Calu3 (cell line): ENCODE data around the gene MRPS14. TPM values are rescaled to one million over a fixed set of nuclear protein-coding genes. Genes with fewer than 3 reads are reported as not detected.

Source experiments
- BruUV-seq: library from RNA; stranded (reverse); fragments of 400-500 nt; replicated peaks from 2 replicates; lab custom pipeline; 2021; lab: Mats Ljungman, UMichigan
- CTCF ChIA-PET: fragments of 300-600 bp; sonication (Branson Sonifier 250); formaldehyde crosslinking; loops from one replicate; lab custom pipeline; 2022; ENCODE audit warnings: antibody characterized with exemption; lab: Charles Lee
- DNase-seq: peaks from one replicate; pipeline ENCODE4 v3.0.0; 2022
- H3K27ac Mint-ChIP-seq: one replicate; pipeline ENCODE4 v1.8.0; 2022; ENCODE audit warnings: mixed read lengths; ENCODE audit not compliant: unreplicated experiment
- H3K27me3 Mint-ChIP-seq: one replicate; pipeline ENCODE4 v1.8.0; 2022; ENCODE audit warnings: mixed read lengths; ENCODE audit not compliant: unreplicated experiment
- H3K36me3 Mint-ChIP-seq: one replicate; pipeline ENCODE4 v1.8.0; 2022; ENCODE audit warnings: mild to moderate bottlenecking, moderate library complexity, mixed read lengths; ENCODE audit not compliant: insufficient read depth, unreplicated experiment
- H3K4me1 Mint-ChIP-seq: one replicate; pipeline ENCODE4 v1.8.0; 2022; ENCODE audit warnings: mild to moderate bottlenecking, low read depth, mixed read lengths; ENCODE audit not compliant: unreplicated experiment
- H3K4me3 Mint-ChIP-seq: one replicate; pipeline ENCODE4 v1.8.0; 2022; ENCODE audit warnings: mild to moderate bottlenecking, low read depth, moderate library complexity, mixed read lengths; ENCODE audit not compliant: unreplicated experiment
- H3K9me3 Mint-ChIP-seq: one replicate; pipeline ENCODE4 v1.8.0; 2022; ENCODE audit warnings: low read depth, mixed read lengths; ENCODE audit not compliant: unreplicated experiment
- intact Hi-C: fragments of 100-400 bp; cut with micrococcal nuclease; formaldehyde crosslinking; loops from one replicate; pipeline ENCODE4 v1.10.0; 2022; ENCODE audit not compliant: unreplicated experiment
- total RNA-seq: library from RNA; stranded (reverse); gene quantifications from 2 replicates; pipeline ENCODE4 v1.2.3, GENCODE V29; 2022
- TF ChIP-seq, protein P1 (sequence below): fragments of 200-600 bp; IDR thresholded peaks from one replicate; pipeline ENCODE4 v1.8.0; 2022; ENCODE audit warnings: antibody characterized with exemption; ENCODE audit not compliant: unreplicated experiment

Gene MRPS14
- total RNA-seq, 1 experiment from 2014 or later = 33.6 TPM

DNA sequence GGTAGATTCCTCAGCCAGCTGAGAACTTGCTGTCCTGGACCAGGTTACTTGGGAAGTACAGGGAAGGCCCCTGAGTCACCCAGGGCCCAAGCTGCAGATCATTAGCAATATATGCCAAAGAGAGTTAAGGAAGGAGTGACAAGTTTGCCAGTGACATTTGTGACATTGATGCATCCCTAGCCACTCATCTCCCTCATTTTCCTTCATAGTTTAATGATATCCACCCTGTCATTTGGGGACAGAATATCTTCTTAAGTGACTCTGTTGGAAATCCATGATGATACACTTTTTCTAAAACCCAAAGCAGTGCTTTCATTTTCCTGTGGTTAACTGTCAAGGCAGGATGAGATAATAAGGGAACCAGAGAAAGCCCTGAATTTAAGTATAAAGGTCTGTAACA, 47.6 kb upstream of the MRPS14 start:
- TF ChIP-seq, protein P1, sequence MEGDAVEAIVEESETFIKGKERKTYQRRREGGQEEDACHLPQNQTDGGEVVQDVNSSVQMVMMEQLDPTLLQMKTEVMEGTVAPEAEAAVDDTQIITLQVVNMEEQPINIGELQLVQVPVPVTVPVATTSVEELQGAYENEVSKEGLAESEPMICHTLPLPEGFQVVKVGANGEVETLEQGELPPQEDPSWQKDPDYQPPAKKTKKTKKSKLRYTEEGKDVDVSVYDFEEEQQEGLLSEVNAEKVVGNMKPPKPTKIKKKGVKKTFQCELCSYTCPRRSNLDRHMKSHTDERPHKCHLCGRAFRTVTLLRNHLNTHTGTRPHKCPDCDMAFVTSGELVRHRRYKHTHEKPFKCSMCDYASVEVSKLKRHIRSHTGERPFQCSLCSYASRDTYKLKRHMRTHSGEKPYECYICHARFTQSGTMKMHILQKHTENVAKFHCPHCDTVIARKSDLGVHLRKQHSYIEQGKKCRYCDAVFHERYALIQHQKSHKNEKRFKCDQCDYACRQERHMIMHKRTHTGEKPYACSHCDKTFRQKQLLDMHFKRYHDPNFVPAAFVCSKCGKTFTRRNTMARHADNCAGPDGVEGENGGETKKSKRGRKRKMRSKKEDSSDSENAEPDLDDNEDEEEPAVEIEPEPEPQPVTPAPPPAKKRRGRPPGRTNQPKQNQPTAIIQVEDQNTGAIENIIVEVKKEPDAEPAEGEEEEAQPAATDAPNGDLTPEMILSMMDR = no peak
- Mint-ChIP-seq H3K27ac (no peak overlapping the region), H3K4me3 (no peak overlapping the region), H3K4me1 (no peaks in the 10 kb centered on the region), H3K9me3 (no peaks in the 10 kb centered on the region), H3K36me3 (no peaks in the 10 kb centered on the region), H3K27me3 (peaks cover 81% of the 10 kb centered on the region)
- no peak for DNase-seq
- CTCF ChIA-PET = no interaction called here
- BruUV-seq = no TSS peak
- intact Hi-C loops = no loop called here

DNA sequence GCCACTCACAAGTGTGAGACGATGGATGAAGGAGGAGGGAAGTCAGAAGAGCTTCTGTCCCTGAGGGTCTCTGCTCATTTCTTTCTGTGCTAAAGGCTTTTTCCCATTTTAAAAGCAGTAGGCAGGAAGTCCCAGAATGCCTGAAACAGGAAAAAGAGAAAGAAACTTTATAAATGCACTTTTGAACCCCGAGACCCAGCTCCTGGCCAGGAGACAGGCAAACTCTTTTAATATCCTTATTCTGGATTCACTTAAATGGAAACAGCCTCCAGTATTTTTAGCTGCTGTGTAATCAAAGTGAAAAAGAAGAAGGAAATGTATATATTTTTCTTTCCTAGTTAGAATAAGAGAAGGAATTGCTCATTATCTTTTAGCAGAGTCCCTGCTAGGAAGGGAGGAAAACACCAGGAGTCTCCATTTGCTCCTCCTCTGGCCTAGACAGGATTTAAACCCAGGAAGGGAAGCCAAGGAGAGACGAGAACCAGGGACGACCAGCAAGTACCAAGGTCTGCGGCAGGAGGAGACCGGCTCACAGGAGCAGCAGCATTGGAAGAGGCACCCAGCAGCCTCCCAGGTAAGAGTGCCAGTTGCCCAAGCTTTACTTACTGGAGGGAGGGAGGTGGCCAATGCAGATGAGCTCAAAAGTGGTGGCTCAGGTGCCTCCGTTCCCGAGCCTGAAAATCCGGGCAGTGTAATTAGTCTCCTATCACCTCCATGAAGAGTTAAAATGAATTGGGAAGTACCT, 44.3 kb upstream of the MRPS14 start, which contains the start of gene TNN:
TSS of gene TNN (plus strand) at position 472 of the 745 bp plus-strand sequence. CDS start 9,586 bp downstream, outside the sequence.
- Mint-ChIP-seq H3K27ac (no peak within 1 kb of the TSS), H3K4me3 (no peak within 1 kb of the TSS), H3K27me3 (peaks cover 83% of the 10 kb centered on the region), H3K36me3 (no peaks in the 10 kb centered on the region), H3K4me1 (no peaks in the 10 kb centered on the region), H3K9me3 (no peaks in the 10 kb centered on the region)
- TF ChIP-seq, protein P1 = no peak
- BruUV-seq = no TSS peak
- DNase-seq = no peak
- CTCF ChIA-PET = no interaction called here
- intact Hi-C loops = no loop called here

DNA sequence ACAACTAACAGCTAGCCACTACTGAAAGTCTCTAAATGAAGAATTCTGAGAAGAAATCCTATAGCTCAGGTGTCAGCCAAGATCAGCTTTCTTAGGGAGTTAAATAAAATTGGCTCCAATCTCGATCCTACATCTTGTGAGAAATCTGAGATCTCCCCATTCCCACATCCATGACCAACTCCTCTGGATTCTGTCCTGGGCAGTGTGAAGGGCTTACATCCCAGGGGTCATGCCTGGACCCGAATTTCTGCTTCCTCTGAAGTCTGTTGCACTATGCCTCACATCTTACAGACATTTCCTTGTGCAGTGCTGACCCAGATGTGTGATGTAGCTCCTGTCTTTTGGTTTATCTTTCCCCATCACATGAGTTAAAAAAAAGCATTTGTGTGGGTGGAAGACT, 39.6 kb upstream of the MRPS14 start:
- no peak for DNase-seq
- Mint-ChIP-seq H3K36me3 (no peaks in the 10 kb centered on the region), H3K27ac (no peak overlapping the region), H3K27me3 (peaks cover 54% of the 10 kb centered on the region), H3K4me1 (no peaks in the 10 kb centered on the region), H3K9me3 (peaks cover 3% of the 10 kb centered on the region), H3K4me3 (no peak overlapping the region)
- TF ChIP-seq, protein P1 = no peak
- CTCF ChIA-PET = interaction anchor here (0.5 kb wide), 1 partner anchor 89 kb away, joined by 4 read pairs; no protein-coding TSS in a partner anchor
- intact Hi-C loops = no loop called here
- no TSS peak for BruUV-seq

DNA sequence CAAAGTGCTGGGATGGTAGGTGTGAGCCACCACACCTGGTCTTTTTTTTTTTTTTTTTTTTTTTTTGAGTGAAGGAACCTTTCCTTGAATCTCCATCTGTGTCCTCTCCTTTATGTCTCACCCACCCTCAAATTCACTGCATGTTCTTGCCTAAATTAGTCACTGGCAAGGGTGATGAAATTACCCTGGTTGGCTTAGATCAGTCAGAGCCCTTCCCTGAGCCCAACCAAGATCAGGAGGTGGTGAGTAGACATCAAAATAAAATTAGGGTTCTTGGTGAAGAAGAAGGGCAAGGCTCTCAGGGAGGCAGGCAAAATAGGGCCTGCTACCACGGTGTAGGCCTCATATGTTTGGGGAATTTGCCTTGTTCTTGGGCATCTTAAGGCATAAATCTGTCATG, 39.1 kb upstream of the MRPS14 start:
- intact Hi-C loops = no loop called here
- DNase-seq = no peak
- Mint-ChIP-seq H3K27ac (no peak overlapping the region), H3K4me3 (no peak overlapping the region), H3K9me3 (peaks cover 3% of the 10 kb centered on the region), H3K36me3 (no peaks in the 10 kb centered on the region), H3K27me3 (peaks cover 53% of the 10 kb centered on the region), H3K4me1 (no peaks in the 10 kb centered on the region)
- BruUV-seq = no TSS peak
- CTCF ChIA-PET = interaction anchor here (0.5 kb wide), 1 partner anchor 90 kb away, joined by 4 read pairs; no protein-coding TSS in a partner anchor
- TF ChIP-seq, protein P1 = no peak
